MCF 10A (cell line): Measurements from ENCODE around the gene NDUFB7. TPM values are rescaled to one million over a fixed set of nuclear protein-coding genes. Genes with fewer than 3 reads are reported as not detected.
A peak's percentile ranks its signal among the peaks of the same experiment; 100 is the strongest.
"Not testable (repeated sequence)": the region's sequence is repeated elsewhere in the genome, so short reads cannot be mapped to it uniquely, and the experiment has no call there.

Experiments
- BruUV-seq: library from RNA; stranded (reverse); fragments of 400-500 nt; replicated peaks from 2 replicates; lab custom pipeline; 2021; lab: Mats Ljungman, UMichigan
- CTCF ChIA-PET: fragments of 300-600 bp; sonication (Branson Sonifier 250); formaldehyde crosslinking; extraction: SDS; loops from one replicate; lab custom pipeline; 2021; ENCODE audit warnings: antibody characterized with exemption, inconsistent platforms; lab: Yijun Ruan, JAX
- POLR2A ChIA-PET: fragments of 300-600, 350-650 bp; sonication (Branson Sonifier 250); formaldehyde crosslinking; extraction: SDS; loops from one replicate; lab custom pipeline; 2020; ENCODE audit warnings: antibody characterized with exemption, inconsistent platforms; lab: Yijun Ruan, JAX
- DNase-seq: peaks from one replicate; pipeline ENCODE4 v3.0.0-alpha.2; 2018; ENCODE audit not compliant: unreplicated experiment
- H3K27ac Mint-ChIP-seq: one replicate; pipeline ENCODE4 v1.8.0; 2022; ENCODE audit warnings: mild to moderate bottlenecking, low read depth, mixed read lengths; ENCODE audit not compliant: unreplicated experiment
- H3K27me3 Mint-ChIP-seq: one replicate; pipeline ENCODE4 v1.8.0; 2022; ENCODE audit warnings: mixed read lengths; ENCODE audit not compliant: insufficient read depth, unreplicated experiment
- H3K36me3 Mint-ChIP-seq: one replicate; pipeline ENCODE4 v1.8.0; 2022; ENCODE audit warnings: mild to moderate bottlenecking, moderate library complexity, mixed read lengths; ENCODE audit not compliant: insufficient read depth, unreplicated experiment
- H3K4me1 Mint-ChIP-seq: one replicate; pipeline ENCODE4 v1.8.0; 2022; ENCODE audit warnings: mixed read lengths; ENCODE audit not compliant: insufficient read depth, unreplicated experiment
- H3K4me3 Mint-ChIP-seq: one replicate; pipeline ENCODE4 v1.8.0; 2022; ENCODE audit warnings: mild to moderate bottlenecking, moderate library complexity, mixed read lengths; ENCODE audit not compliant: unreplicated experiment
- H3K9me3 Mint-ChIP-seq: one replicate; pipeline ENCODE4 v1.8.0; 2022; ENCODE audit warnings: mixed read lengths; ENCODE audit not compliant: unreplicated experiment
- intact Hi-C: fragments of 100-400 bp; cut with micrococcal nuclease; formaldehyde crosslinking; loops from 2 replicates; pipeline ENCODE4 v1.14.1; 2022
- total RNA-seq: library from RNA; stranded (reverse); gene quantifications from 2 replicates; pipeline ENCODE4 v1.2.3, GENCODE V29; 2022
- TF ChIP-seq, protein P1 (sequence below): fragments of 200-600 bp; IDR thresholded peaks from one replicate; pipeline ENCODE4 v1.8.0; 2022; ENCODE audit warnings: antibody characterized with exemption, mild to moderate bottlenecking; ENCODE audit not compliant: unreplicated experiment

NDUFB7 gene
- total RNA-seq, 1 experiment from 2014 or later, result 153 TPM

- TF ChIP-seq, protein P1, sequence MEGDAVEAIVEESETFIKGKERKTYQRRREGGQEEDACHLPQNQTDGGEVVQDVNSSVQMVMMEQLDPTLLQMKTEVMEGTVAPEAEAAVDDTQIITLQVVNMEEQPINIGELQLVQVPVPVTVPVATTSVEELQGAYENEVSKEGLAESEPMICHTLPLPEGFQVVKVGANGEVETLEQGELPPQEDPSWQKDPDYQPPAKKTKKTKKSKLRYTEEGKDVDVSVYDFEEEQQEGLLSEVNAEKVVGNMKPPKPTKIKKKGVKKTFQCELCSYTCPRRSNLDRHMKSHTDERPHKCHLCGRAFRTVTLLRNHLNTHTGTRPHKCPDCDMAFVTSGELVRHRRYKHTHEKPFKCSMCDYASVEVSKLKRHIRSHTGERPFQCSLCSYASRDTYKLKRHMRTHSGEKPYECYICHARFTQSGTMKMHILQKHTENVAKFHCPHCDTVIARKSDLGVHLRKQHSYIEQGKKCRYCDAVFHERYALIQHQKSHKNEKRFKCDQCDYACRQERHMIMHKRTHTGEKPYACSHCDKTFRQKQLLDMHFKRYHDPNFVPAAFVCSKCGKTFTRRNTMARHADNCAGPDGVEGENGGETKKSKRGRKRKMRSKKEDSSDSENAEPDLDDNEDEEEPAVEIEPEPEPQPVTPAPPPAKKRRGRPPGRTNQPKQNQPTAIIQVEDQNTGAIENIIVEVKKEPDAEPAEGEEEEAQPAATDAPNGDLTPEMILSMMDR, result no peak
- peak; percentile 93 for DNase-seq
- ChIA-PET CTCF (interaction anchor here (0.6 to 1.0 kb wide), 4 partner anchors 11 to 342 kb away, joined by 3 to 4 read pairs (median 3); no protein-coding TSS in a partner anchor), POLR2A (interaction anchor here (0.6 to 2.5 kb wide), 10 partner anchors 9 to 50 kb away, joined by 3 to 11 read pairs (median 6); partner anchors contain the start of gene DNAJB1)
- intact Hi-C loops, result no loop called here
- Mint-ChIP-seq H3K4me3 (peak overlapping the region; percentile 59), H3K36me3 (peaks cover 30% of the 10 kb centered on the region), H3K27ac (peak overlapping the region; percentile 7), H3K27me3 (no peaks in the 10 kb centered on the region), H3K4me1 (peaks cover 17% of the 10 kb centered on the region), H3K9me3 (no peaks in the 10 kb centered on the region)
- no TSS peak for BruUV-seq
Measured at GRCh38 chr19:14544977-14545715, 26.7 kb downstream of the NDUFB7 start.

DNA sequence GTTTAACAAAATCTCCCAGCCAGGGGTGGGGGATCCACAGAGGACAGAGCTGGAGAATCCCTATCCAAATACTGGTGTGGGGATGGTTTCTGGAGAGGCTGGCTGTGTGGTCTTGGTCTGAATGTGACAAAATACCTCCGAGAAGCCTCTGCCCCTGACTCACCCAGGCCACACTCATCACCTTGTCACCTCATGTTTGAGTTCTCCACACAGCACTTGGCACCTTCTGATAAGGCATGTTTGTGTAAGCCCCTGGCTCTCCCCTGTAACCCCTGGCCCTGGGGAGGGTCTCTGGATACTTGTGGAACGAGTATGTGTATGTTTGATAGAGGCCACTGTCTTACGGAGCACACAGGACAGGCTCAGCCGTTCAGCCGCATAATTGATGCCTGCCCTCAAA is 27.8 kb downstream of the NDUFB7 start:
- TF ChIP-seq, protein P1, result no peak
- Mint-ChIP-seq H3K9me3 (no peaks in the 10 kb centered on the region), H3K4me3 (no peak overlapping the region), H3K27ac (peak overlapping the region; percentile 7), H3K36me3 (peaks cover 28% of the 10 kb centered on the region), H3K27me3 (no peaks in the 10 kb centered on the region), H3K4me1 (peaks cover 11% of the 10 kb centered on the region)
- DNase-seq, result no peak
- POLR2A ChIA-PET, result interaction anchor here (1.2 to 2.5 kb wide), 5 partner anchors 10 to 49 kb away, joined by 3 to 10 read pairs (median 8); partner anchors contain the start of genes DNAJB1 and GIPC1
- intact Hi-C loops, result no loop called here
- BruUV-seq, result no TSS peak
- CTCF ChIA-PET, result interaction anchor here (0.6 to 1.0 kb wide), 3 partner anchors 12 to 1398 kb away, joined by 3 to 4 read pairs (median 3); no protein-coding TSS in a partner anchor

DNA sequence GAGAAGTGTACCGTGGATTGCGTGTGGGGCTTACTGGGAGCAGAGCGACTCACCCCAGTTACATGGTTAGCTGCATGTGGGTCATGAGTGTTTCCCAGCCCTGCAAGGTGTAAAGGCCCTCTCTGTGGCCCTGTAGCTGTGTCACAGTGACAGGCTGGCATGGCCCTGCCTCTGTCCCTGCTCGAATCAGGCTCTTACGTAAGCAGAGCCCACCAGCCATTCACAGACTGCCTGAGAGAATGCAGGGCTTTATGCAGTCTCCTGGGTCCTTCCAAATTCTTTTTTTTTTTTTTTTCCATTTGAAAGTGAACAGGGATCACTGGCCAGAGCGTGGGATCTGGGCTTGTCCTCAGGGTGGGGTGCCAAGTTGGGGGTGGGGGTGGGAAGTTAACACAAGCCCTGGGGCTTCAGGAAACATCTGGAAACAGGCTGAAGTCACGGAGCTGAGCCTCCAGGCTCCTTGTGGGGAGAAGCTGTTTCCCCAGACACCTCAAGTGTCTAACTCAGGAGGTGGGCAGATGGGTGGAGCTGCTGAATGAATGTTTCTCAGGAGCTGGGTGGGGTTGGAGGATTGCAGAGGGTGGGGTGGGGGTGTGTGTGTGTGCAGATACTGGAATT is 29.0 kb downstream of the NDUFB7 start:
- Mint-ChIP-seq H3K9me3 (no peaks in the 10 kb centered on the region), H3K4me3 (no peak overlapping the region), H3K27ac (no peak overlapping the region), H3K27me3 (no peaks in the 10 kb centered on the region), H3K4me1 (peaks cover 11% of the 10 kb centered on the region), H3K36me3 (peaks cover 17% of the 10 kb centered on the region)
- ChIA-PET CTCF (interaction anchor here (1.5 kb wide), 1 partner anchor 12 kb away, joined by 5 read pairs; no protein-coding TSS in a partner anchor), POLR2A (interaction anchor here (1.0 to 2.5 kb wide), 5 partner anchors 11 to 47 kb away, joined by 3 to 9 read pairs (median 5); partner anchors contain the start of genes DNAJB1 and GIPC1)
- TF ChIP-seq, protein P1, result no peak
- intact Hi-C loops, result no loop called here
- BruUV-seq, result no TSS peak
- peak; percentile 58 for DNase-seq

DNA sequence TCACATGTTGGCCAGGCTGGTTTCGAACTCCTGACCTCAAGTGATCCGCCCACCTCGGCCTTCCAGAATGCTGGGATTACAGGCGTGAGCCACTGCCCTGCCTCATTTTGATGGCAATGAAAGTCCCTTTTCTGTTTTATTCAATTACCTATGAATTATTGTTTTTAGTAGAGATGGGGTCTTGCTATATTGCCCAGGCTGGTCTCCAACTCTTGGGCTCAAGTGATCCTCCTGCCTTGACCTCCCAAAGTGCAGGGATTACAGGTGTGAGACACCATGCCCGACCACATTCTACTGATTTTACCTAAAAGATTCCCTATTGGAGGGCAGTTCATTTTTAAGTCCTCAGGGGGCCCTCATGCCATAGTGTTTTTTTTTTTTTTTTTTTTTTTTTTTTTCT is 29.9 kb downstream of the NDUFB7 start:
- H3K27ac Mint-ChIP-seq, H3K4me3 Mint-ChIP-seq, CTCF ChIA-PET, POLR2A ChIA-PET, H3K9me3 Mint-ChIP-seq, DNase-seq, H3K27me3 Mint-ChIP-seq, intact Hi-C loops, BruUV-seq: not testable (repeated sequence)
- H3K36me3 Mint-ChIP-seq, result peaks cover 12% of the 10 kb centered on the region
- peaks cover 11% of the 10 kb centered on the region for H3K4me1 Mint-ChIP-seq
